ENCODE results near the gene SMARCC2. TPM values are rescaled to one million over a fixed set of nuclear protein-coding genes. Genes with fewer than 3 reads are reported as not detected.

Gene SMARCC2
- total RNA-seq, 1 experiment from 2014 or later: 99.7 TPM

- TF ChIP-seq YY1 (IDR thresholded peaks at IDR 0.05; ENCODE audit: extremely low read depth, insufficient replicate concordance, low read depth, low read length) (no peak), CBX3 (IDR thresholded peaks at IDR 0.05; ENCODE audit: low read depth) (no peak)
Measured at GRCh38 chr12:56143870-56144269, 45.4 kb downstream of the SMARCC2 start (continued).

GRCh38 chr12:56143217-56143616 is 46.1 kb downstream of the SMARCC2 start:
- DNase-seq (ENCODE audit: low read depth, low spot score) (no peak), ATAC-seq (no peak)
- Histone ChIP-seq H3K36me3 (ENCODE audit: control insufficient read depth in 1 of 2, insufficient read depth in 2 of 2, low read length in 2 of 2) (peaks cover 32 to 49% of the 10 kb centered on the region in 2 experiments), H4K20me1 (ENCODE audit: insufficient read depth) (no peaks in the 10 kb centered on the region), H3K9me2 (ENCODE audit: insufficient read depth) (no peaks in the 10 kb centered on the region), H3K4me1 (ENCODE audit: control insufficient read depth in 1 of 2, insufficient read depth in 2 of 2, low read length in 2 of 2) (peaks cover 0 to 5% of the 10 kb centered on the region in 2 experiments; a peak in 2 of 4 replicates), H3K4me2 (ENCODE audit: low read length) (no peak overlapping the region), H3K9me3 (ENCODE audit: control insufficient read depth in 1 of 2, insufficient read depth in 1 of 2, low read depth in 1 of 2, low read length in 2 of 2) (no peaks in the 10 kb centered on the region), H3K27ac (ENCODE audit: low read depth, low read length) (no peak overlapping the region), H3K27me3 (ENCODE audit: insufficient read depth, low read length) (no peaks in the 10 kb centered on the region), H3K79me2 (ENCODE audit: insufficient read depth, low read length) (no peaks in the 10 kb centered on the region), H3K9ac (ENCODE audit: low read length) (no peak overlapping the region), H2AFZ (ENCODE audit: low read depth, low read length, poor library complexity, severe bottlenecking) (no peak overlapping the region), H3K4me3 (replicated peaks in 1 of 2; ENCODE audit: low read depth in 1 of 2, low read length in 2 of 2) (no peak overlapping the region)
- ChIA-PET POLR2A (interaction anchor here (3.8 kb wide), 1 partner anchor 15 kb away, joined by 14 read pairs; the partner anchor contains the start of gene ESYT1), CTCF (interaction anchor here (1.0 kb wide), 1 partner anchor 9 kb away, joined by 3 read pairs; the partner anchor contains the start of gene MYL6B), RAD21 (ENCODE audit: low non-redundant PET in 1 of 2, low total read pairs in 2 of 2, uncharacterized antibody in 2 of 2, unreplicated experiment in 2 of 2) (no interaction called here)
- TF ChIP-seq ZBTB33 (IDR thresholded peaks at IDR 0.05; ENCODE audit: extremely low read depth, insufficient replicate concordance, low read length) (no peak), CEBPB (IDR thresholded peaks at IDR 0.05; ENCODE audit: low read depth) (no peak), SRF (IDR thresholded peaks at IDR 0.05; ENCODE audit: low read depth) (no peak), SIN3A (IDR thresholded peaks at IDR 0.05; ENCODE audit: low read depth) (no peak), ZFX (IDR thresholded peaks at IDR 0.05) (no peak), YY1 (IDR thresholded peaks at IDR 0.05; ENCODE audit: extremely low read depth, insufficient replicate concordance, low read depth, low read length) (no peak), CBX3 (IDR thresholded peaks at IDR 0.05; ENCODE audit: low read depth) (no peak), ZNF274 (IDR thresholded peaks at IDR 0.05; ENCODE audit: low read depth, low read length) (no peak), FOSL1 (IDR thresholded peaks at IDR 0.05; ENCODE audit: low read depth) (no peak), CTCF (IDR thresholded peaks at IDR 0.05 in 2 of 3, conservative IDR thresholded peaks at IDR 0.05 in 1 of 3; ENCODE audit: borderline replicate concordance in 1 of 3, insufficient read depth in 1 of 3, low read depth in 2 of 3, low read length in 2 of 3) (no peak), POLR2A (IDR thresholded peaks at IDR 0.05; ENCODE audit: borderline replicate concordance, extremely low read depth, insufficient read depth, insufficient read length) (no peak)
- intact Hi-C loops (cut with micrococcal nuclease): no loop called here
- no TSS peak for BruUV-seq (replicated peaks)
